ENCODE results near the gene RELB. TPM values are rescaled to one million over a fixed set of nuclear protein-coding genes. Genes with fewer than 3 reads are reported as not detected.

The RELB gene
- total RNA-seq, 1 donor from 2014 or later = 18.7 TPM

GRCh38 chr19:45049073-45049736, 47.9 kb downstream of the RELB start:
- no peaks in the 10 kb centered on the region for H3K4me1 Mint-ChIP-seq
- H3K36me3 Mint-ChIP-seq = peaks cover 14% of the 10 kb centered on the region
- H3K27me3 Mint-ChIP-seq (ENCODE audit: low read depth) = no peaks in the 10 kb centered on the region
- no peak for DNase-seq (ENCODE audit: low spot score in 2 of 2, unreplicated experiment in 2 of 2)
- H3K27ac Mint-ChIP-seq = peak overlapping the region; percentile 9
- TF ChIP-seq CTCF (IDR thresholded peaks at IDR 0.05; ENCODE audit: unreplicated experiment) = no peak
- no peak overlapping the region for H3K4me3 Mint-ChIP-seq
- H3K9me3 Mint-ChIP-seq = no peaks in the 10 kb centered on the region

GRCh38 chr19:45050036-45050435, 48.8 kb downstream of the RELB start:
- Mint-ChIP-seq H3K4me1 (no peaks in the 10 kb centered on the region), H3K27ac (peak overlapping the region; percentile 9), H3K27me3 (ENCODE audit: low read depth) (no peaks in the 10 kb centered on the region), H3K9me3 (no peaks in the 10 kb centered on the region), H3K4me3 (no peak overlapping the region), H3K36me3 (peaks cover 16% of the 10 kb centered on the region)
- DNase-seq (ENCODE audit: low spot score in 2 of 2, unreplicated experiment in 2 of 2) = no peak
- no peak for TF ChIP-seq CTCF (IDR thresholded peaks at IDR 0.05; ENCODE audit: unreplicated experiment)

- Mint-ChIP-seq H3K9me3 (no peaks in the 10 kb centered on the region), H3K27me3 (ENCODE audit: low read depth) (no peaks in the 10 kb centered on the region), H3K27ac (no peak overlapping the region), H3K4me3 (no peak overlapping the region), H3K4me1 (no peaks in the 10 kb centered on the region), H3K36me3 (peaks cover 18% of the 10 kb centered on the region)
- DNase-seq (ENCODE audit: low spot score in 2 of 2, unreplicated experiment in 2 of 2) = no peak
- TF ChIP-seq CTCF (IDR thresholded peaks at IDR 0.05; ENCODE audit: unreplicated experiment) = no peak
Measured at GRCh38 chr19:45051929-45052579, 50.8 kb downstream of the RELB start.

GRCh38 chr19:45056831-45057230, 55.6 kb downstream of the RELB start:
- H3K27me3 Mint-ChIP-seq (ENCODE audit: low read depth) = no peaks in the 10 kb centered on the region
- no peak overlapping the region for H3K4me3 Mint-ChIP-seq
- H3K9me3 Mint-ChIP-seq = no peaks in the 10 kb centered on the region
- no peak for TF ChIP-seq CTCF (IDR thresholded peaks at IDR 0.05; ENCODE audit: unreplicated experiment)
- no peaks in the 10 kb centered on the region for H3K4me1 Mint-ChIP-seq
- DNase-seq (ENCODE audit: low spot score in 2 of 2, unreplicated experiment in 2 of 2) = no peak
- peaks cover 43% of the 10 kb centered on the region for H3K36me3 Mint-ChIP-seq
- no peak overlapping the region for H3K27ac Mint-ChIP-seq

GRCh38 chr19:45057444-45057843, 56.2 kb downstream of the RELB start:
- Mint-ChIP-seq H3K4me1 (no peaks in the 10 kb centered on the region), H3K27ac (no peak overlapping the region), H3K27me3 (ENCODE audit: low read depth) (no peaks in the 10 kb centered on the region), H3K4me3 (no peak overlapping the region), H3K9me3 (no peaks in the 10 kb centered on the region), H3K36me3 (peaks cover 42% of the 10 kb centered on the region)
- no peak for TF ChIP-seq CTCF (IDR thresholded peaks at IDR 0.05; ENCODE audit: unreplicated experiment)
- DNase-seq (ENCODE audit: low spot score in 2 of 2, unreplicated experiment in 2 of 2) = no peak

Data from mesothelial cell of epicardium (in vitro differentiated cells).